Measurements from ENCODE around the gene AP2A2. TPM values are rescaled to one million over a fixed set of nuclear protein-coding genes. Genes with fewer than 3 reads are reported as not detected.

Gene AP2A2
- total RNA-seq, 2 donors from 2014 or later, result 79.4 to 97.7 TPM

DNA sequence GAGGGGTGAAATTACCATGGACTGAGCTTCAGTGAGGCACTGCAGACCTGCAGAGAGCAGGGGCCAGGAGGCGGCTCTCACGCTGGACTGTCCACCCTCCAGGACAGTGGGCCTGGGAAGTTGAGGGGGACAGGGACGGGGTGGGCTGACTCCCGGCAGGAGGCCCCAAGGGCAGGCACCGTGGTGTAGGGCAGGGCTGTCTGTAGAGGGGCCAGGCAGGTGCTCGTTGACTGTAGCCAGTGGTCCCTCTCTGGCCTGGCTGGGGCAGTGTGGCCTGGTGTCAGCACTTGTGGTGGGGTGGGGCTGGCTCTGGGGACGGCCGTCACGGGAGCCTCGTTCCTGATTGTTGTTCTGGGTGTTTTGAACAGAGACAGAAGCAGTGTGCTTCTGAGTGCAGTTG, 64.4 kb downstream of the AP2A2 start:
- no peaks in the 10 kb centered on the region for H3K27me3 Mint-ChIP-seq (ENCODE audit: insufficient read depth)
- no peak overlapping the region for H3K27ac ChIP-seq (ENCODE audit: low read depth, low read length)
- no peak overlapping the region for H3K9ac ChIP-seq (ENCODE audit: extremely low read depth, low read length, poor library complexity, severe bottlenecking)
- no peak overlapping the region for H3K4me3 ChIP-seq (ENCODE audit: low read length)
- TF ChIP-seq, protein P1, sequence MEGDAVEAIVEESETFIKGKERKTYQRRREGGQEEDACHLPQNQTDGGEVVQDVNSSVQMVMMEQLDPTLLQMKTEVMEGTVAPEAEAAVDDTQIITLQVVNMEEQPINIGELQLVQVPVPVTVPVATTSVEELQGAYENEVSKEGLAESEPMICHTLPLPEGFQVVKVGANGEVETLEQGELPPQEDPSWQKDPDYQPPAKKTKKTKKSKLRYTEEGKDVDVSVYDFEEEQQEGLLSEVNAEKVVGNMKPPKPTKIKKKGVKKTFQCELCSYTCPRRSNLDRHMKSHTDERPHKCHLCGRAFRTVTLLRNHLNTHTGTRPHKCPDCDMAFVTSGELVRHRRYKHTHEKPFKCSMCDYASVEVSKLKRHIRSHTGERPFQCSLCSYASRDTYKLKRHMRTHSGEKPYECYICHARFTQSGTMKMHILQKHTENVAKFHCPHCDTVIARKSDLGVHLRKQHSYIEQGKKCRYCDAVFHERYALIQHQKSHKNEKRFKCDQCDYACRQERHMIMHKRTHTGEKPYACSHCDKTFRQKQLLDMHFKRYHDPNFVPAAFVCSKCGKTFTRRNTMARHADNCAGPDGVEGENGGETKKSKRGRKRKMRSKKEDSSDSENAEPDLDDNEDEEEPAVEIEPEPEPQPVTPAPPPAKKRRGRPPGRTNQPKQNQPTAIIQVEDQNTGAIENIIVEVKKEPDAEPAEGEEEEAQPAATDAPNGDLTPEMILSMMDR (conservative IDR thresholded peaks at IDR 0.05), result no peak
- peaks cover 48% of the 10 kb centered on the region for H3K36me3 ChIP-seq (ENCODE audit: control insufficient read depth, insufficient read depth, low read length)
- no peaks in the 10 kb centered on the region for H3K27me3 ChIP-seq (ENCODE audit: control insufficient read depth, insufficient read depth, low read length, poor library complexity, severe bottlenecking)
- WGBS, 2 experiments (ENCODE audit: insufficient coverage in 1 of 2, insufficient read length in 1 of 2), result 90 to 100% methylated on average over 7 to 10 of the region's 10 CpGs
- H3K4me1 ChIP-seq (ENCODE audit: control insufficient read depth, insufficient read depth, low read length), result no peaks in the 10 kb centered on the region
- H3K9me3 Mint-ChIP-seq, result no peaks in the 10 kb centered on the region
- peaks cover 52% of the 10 kb centered on the region for H3K36me3 Mint-ChIP-seq (ENCODE audit: low read depth)
- H3K9me3 ChIP-seq (ENCODE audit: control insufficient read depth, low read length), result no peaks in the 10 kb centered on the region
- H3K4me1 Mint-ChIP-seq, result no peaks in the 10 kb centered on the region
- no peak overlapping the region for H3K27ac Mint-ChIP-seq
- H3K4me3 Mint-ChIP-seq, result no peak overlapping the region
- DNase-seq, result no peak

DNA sequence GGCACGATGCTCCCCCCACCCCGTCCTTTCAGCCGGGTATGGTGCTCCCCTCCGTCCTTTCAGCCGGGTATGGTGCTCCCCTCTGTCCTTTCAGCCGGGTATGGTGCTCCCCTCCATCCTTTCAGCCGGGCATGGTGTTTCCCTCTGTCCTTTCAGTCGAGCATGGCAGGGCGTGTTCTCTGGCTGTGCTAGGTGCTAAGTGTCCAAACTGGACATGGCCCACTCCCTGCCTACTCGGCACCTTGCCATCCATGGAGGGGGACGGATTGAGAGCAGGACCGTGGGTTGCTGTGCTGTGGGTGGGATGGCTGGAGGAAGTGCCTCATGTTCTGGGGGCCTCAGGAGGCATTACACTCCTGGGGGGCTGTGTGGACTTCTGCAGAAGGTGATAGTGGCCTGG, 65.4 kb downstream of the AP2A2 start:
- Histone ChIP-seq H3K27ac (ENCODE audit: low read depth, low read length) (no peak overlapping the region), H3K9ac (ENCODE audit: extremely low read depth, low read length, poor library complexity, severe bottlenecking) (no peak overlapping the region), H3K36me3 (ENCODE audit: control insufficient read depth, insufficient read depth, low read length) (peaks cover 43% of the 10 kb centered on the region), H3K4me1 (ENCODE audit: control insufficient read depth, insufficient read depth, low read length) (no peaks in the 10 kb centered on the region), H3K4me3 (ENCODE audit: low read length) (no peak overlapping the region), H3K27me3 (ENCODE audit: control insufficient read depth, insufficient read depth, low read length, poor library complexity, severe bottlenecking) (no peaks in the 10 kb centered on the region), H3K9me3 (ENCODE audit: control insufficient read depth, low read length) (no peaks in the 10 kb centered on the region)
- WGBS, 2 experiments (ENCODE audit: insufficient coverage in 1 of 2, insufficient read length in 1 of 2), result 90% methylated on average over 9 to 12 of the region's 12 CpGs
- H3K36me3 Mint-ChIP-seq (ENCODE audit: low read depth), result peaks cover 57% of the 10 kb centered on the region
- H3K4me1 Mint-ChIP-seq, result no peaks in the 10 kb centered on the region
- no peaks in the 10 kb centered on the region for H3K9me3 Mint-ChIP-seq
- H3K27me3 Mint-ChIP-seq (ENCODE audit: insufficient read depth), result no peaks in the 10 kb centered on the region
- TF ChIP-seq, protein P1 (conservative IDR thresholded peaks at IDR 0.05), result no peak
- no peak for DNase-seq
- H3K27ac Mint-ChIP-seq, result no peak overlapping the region
- no peak overlapping the region for H3K4me3 Mint-ChIP-seq

DNA sequence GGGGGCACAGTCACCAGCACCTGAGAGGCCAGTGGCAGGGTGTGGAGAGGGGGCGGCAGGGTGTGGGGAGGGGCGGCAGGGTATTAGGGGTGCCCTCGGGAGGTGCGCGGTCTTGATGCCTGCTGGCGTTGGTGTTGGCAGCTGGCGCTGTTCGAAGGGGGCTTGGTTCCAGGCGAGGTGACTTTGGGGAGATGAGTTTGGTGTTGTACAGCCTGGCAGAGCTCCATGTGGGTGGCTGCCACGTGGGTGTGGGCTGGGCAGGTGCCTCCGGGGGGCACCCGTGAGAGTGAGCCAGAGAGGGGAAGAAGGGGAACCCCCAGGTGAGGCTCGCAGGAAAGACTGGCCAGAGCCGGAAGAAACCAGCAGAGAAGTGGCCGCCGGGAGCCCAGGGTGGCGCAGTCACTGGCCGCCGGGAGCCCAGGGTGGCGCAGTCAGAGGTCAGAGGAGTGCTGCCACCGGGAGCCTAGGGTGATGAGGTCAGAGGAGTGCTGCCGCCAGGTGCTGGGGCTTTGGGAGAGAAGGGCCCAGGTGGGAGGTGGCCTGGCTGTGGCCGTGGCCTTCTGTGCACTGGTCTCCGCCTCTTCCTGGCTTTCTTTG, 66.1 kb downstream of the AP2A2 start:
- Mint-ChIP-seq H3K4me3 (no peak overlapping the region), H3K36me3 (ENCODE audit: low read depth) (peaks cover 60% of the 10 kb centered on the region), H3K27ac (no peak overlapping the region), H3K27me3 (ENCODE audit: insufficient read depth) (no peaks in the 10 kb centered on the region), H3K4me1 (no peaks in the 10 kb centered on the region), H3K9me3 (no peaks in the 10 kb centered on the region)
- no peak for DNase-seq
- no peak overlapping the region for H3K4me3 ChIP-seq (ENCODE audit: low read length)
- H3K27me3 ChIP-seq (ENCODE audit: control insufficient read depth, insufficient read depth, low read length, poor library complexity, severe bottlenecking), result no peaks in the 10 kb centered on the region
- H3K9ac ChIP-seq (ENCODE audit: extremely low read depth, low read length, poor library complexity, severe bottlenecking), result no peak overlapping the region
- no peaks in the 10 kb centered on the region for H3K9me3 ChIP-seq (ENCODE audit: control insufficient read depth, low read length)
- TF ChIP-seq, protein P1 (conservative IDR thresholded peaks at IDR 0.05), result no peak
- WGBS, 2 experiments (ENCODE audit: insufficient coverage in 1 of 2, insufficient read length in 1 of 2), result 93 to 100% methylated on average over 18 to 24 of the region's 24 CpGs
- peaks cover 36% of the 10 kb centered on the region for H3K36me3 ChIP-seq (ENCODE audit: control insufficient read depth, insufficient read depth, low read length)
- H3K4me1 ChIP-seq (ENCODE audit: control insufficient read depth, insufficient read depth, low read length), result no peaks in the 10 kb centered on the region
- no peak overlapping the region for H3K27ac ChIP-seq (ENCODE audit: low read depth, low read length)
